Dedifferentiated amniotic fluid mesenchymal stem cell (primary cell): ENCODE measurements around the gene FAM117B.

Experiments used
- DNase-seq: peaks from one replicate; pipeline ENCODE4 v3.0.0-alpha.2; 2016; ENCODE audit errors: extremely low spot score

Gene FAM117B

GRCh38 chr2:202814226-202814625 lies 179.5 kb downstream of the FAM117B start:
- DNase-seq = no peak

DNA sequence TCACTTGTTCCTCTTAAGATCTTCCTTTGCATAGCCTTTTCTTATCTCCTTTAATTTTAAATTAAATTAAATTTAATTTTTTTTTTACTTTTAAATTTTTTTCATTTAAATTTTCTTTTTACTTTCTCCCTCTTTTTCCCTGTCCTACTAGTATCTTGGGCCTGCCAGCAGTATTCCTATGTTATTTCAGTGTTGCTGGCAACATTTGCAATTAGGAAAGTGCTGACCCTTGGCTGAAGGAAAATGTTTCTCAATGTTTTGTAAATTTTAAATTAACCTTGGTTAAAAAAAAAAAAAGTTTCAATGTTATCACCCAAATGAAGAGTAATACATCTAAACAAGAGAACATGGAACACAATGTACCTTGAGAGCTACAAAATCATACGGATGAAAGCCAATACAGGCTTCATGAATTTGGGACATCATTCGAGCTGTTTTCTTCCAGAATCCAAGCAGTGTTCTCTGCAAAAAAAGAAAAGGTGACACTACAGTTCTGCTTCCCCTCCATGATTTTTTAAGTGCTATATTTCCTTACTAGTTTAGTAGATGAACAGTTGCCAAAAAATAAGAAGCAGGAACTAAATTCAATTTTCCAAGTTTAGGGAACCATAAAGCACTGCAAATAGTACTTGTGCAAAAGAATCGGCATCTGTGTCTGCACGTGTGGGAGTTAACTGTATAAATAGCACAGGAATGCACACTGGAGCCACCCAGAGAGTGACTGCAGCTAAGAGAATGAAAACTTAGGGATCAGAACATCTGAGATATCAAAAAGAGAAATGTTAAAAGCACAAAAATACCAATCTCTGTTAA lies 181.0 kb downstream of the FAM117B start:
- peak; percentile 31 for DNase-seq

- DNase-seq = no peak
Measured at GRCh38 chr2:202817771-202818170, 183.0 kb downstream of the FAM117B start.

DNA sequence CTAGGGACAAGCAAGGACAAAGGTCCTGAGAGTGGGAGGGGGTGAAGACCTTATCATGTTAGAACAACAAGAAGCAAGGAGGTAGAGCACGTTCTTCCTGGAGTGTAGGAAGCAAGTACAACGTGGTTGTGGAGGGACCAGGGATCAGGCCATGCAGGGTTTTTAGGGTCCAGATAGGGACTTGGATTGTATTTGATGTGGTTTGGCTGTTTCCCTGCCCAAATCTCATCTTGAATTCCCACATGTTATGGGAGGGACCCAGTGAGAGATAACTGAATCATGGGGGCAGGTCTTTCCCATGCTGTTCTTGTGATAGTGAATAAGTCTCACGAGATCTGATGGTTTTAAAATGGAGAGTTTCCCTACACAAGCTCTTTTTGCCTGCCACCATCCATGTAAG lies 183.6 kb downstream of the FAM117B start:
- no peak for DNase-seq
